ENCODE data around the gene MLXIP. TPM values are rescaled to one million over a fixed set of nuclear protein-coding genes. Genes with fewer than 3 reads are reported as not detected.

MLXIP gene
- total RNA-seq, 2 donors from 2014 or later, result 28.4 to 48.6 TPM

- no peak for ATAC-seq
- Mint-ChIP-seq H3K9me3 (no peaks in the 10 kb centered on the region), H3K36me3 (no peaks in the 10 kb centered on the region), H3K4me3 (no peak overlapping the region), H3K4me1 (ENCODE audit: low read depth in 2 of 2) (peaks cover 25 to 30% of the 10 kb centered on the region in 2 donors), H3K27ac (no peak overlapping the region), H3K27me3 (no peaks in the 10 kb centered on the region)
- no peak for DNase-seq (ENCODE audit: low spot score)
These were observed 12.4 kb downstream of the MLXIP start for GRCh38 chr12:122090759-122091515.

- DNase-seq (ENCODE audit: low spot score) (no peak), ATAC-seq (no peak)
- no peaks in the 10 kb centered on the region for H3K27me3 Mint-ChIP-seq
- no peak overlapping the region for H3K27ac Mint-ChIP-seq
- H3K4me1 Mint-ChIP-seq (ENCODE audit: low read depth in 2 of 2), result peaks cover 23 to 25% of the 10 kb centered on the region in 2 donors
- no peaks in the 10 kb centered on the region for H3K36me3 Mint-ChIP-seq
- H3K4me3 Mint-ChIP-seq, result no peak overlapping the region
- no peaks in the 10 kb centered on the region for H3K9me3 Mint-ChIP-seq
These were observed 14.7 kb downstream of the MLXIP start for GRCh38 chr12:122093098-122093883.

GRCh38 chr12:122094137-122094734 lies 15.7 kb downstream of the MLXIP start:
- no peak for DNase-seq (ENCODE audit: low spot score)
- no peaks in the 10 kb centered on the region for H3K9me3 Mint-ChIP-seq
- peaks cover 30 to 31% of the 10 kb centered on the region in 2 donors for H3K4me1 Mint-ChIP-seq (ENCODE audit: low read depth in 2 of 2)
- no peak overlapping the region for H3K27ac Mint-ChIP-seq
- peak in 1 of 2 donors; percentile 15 for ATAC-seq
- no peaks in the 10 kb centered on the region for H3K27me3 Mint-ChIP-seq
- no peak overlapping the region for H3K4me3 Mint-ChIP-seq
- no peaks in the 10 kb centered on the region for H3K36me3 Mint-ChIP-seq

- Mint-ChIP-seq H3K4me1 (ENCODE audit: low read depth in 2 of 2) (peaks cover 28 to 29% of the 10 kb centered on the region in 2 donors), H3K27me3 (no peaks in the 10 kb centered on the region), H3K9me3 (no peaks in the 10 kb centered on the region), H3K4me3 (no peak overlapping the region), H3K36me3 (no peaks in the 10 kb centered on the region), H3K27ac (no peak overlapping the region)
- DNase-seq (ENCODE audit: low spot score), result no peak
- ATAC-seq, result peak in 1 of 2 donors; percentile 8
These were observed 16.4 kb downstream of the MLXIP start for GRCh38 chr12:122094735-122095631.

GRCh38 chr12:122096014-122096413 lies 17.5 kb downstream of the MLXIP start:
- Mint-ChIP-seq H3K36me3 (no peaks in the 10 kb centered on the region), H3K9me3 (no peaks in the 10 kb centered on the region), H3K27me3 (no peaks in the 10 kb centered on the region), H3K27ac (no peak overlapping the region), H3K4me1 (ENCODE audit: low read depth in 2 of 2) (peaks cover 30 to 35% of the 10 kb centered on the region in 2 donors), H3K4me3 (no peak overlapping the region)
- DNase-seq (ENCODE audit: low spot score) (no peak), ATAC-seq (no peak)

- ATAC-seq (no peak), DNase-seq (ENCODE audit: low spot score) (no peak)
- H3K27ac Mint-ChIP-seq, result no peak overlapping the region
- H3K27me3 Mint-ChIP-seq, result no peaks in the 10 kb centered on the region
- H3K4me3 Mint-ChIP-seq, result no peak overlapping the region
- H3K9me3 Mint-ChIP-seq, result no peaks in the 10 kb centered on the region
- peaks cover 28 to 38% of the 10 kb centered on the region in 2 donors for H3K4me1 Mint-ChIP-seq (ENCODE audit: low read depth in 2 of 2)
- H3K36me3 Mint-ChIP-seq, result no peaks in the 10 kb centered on the region
These were observed 18.1 kb downstream of the MLXIP start for GRCh38 chr12:122096591-122097149.

GRCh38 chr12:122097584-122097926 lies 19.0 kb downstream of the MLXIP start:
- Mint-ChIP-seq H3K36me3 (no peaks in the 10 kb centered on the region), H3K4me3 (no peak overlapping the region), H3K27ac (peak overlapping the region; percentile 26), H3K27me3 (no peaks in the 10 kb centered on the region), H3K9me3 (no peaks in the 10 kb centered on the region), H3K4me1 (ENCODE audit: low read depth in 2 of 2) (peaks cover 29 to 40% of the 10 kb centered on the region in 2 donors)
- no peak for ATAC-seq
- no peak for DNase-seq (ENCODE audit: low spot score)

GRCh38 chr12:122097927-122098756 lies 19.6 kb downstream of the MLXIP start:
- Mint-ChIP-seq H3K36me3 (no peaks in the 10 kb centered on the region), H3K27ac (peak overlapping the region; percentile 26 to 48), H3K4me3 (no peak overlapping the region), H3K27me3 (no peaks in the 10 kb centered on the region), H3K4me1 (ENCODE audit: low read depth in 2 of 2) (peaks cover 31 to 42% of the 10 kb centered on the region in 2 donors), H3K9me3 (no peaks in the 10 kb centered on the region)
- ATAC-seq, result no peak
- DNase-seq (ENCODE audit: low spot score), result no peak

GRCh38 chr12:122099280-122099749 lies 20.8 kb downstream of the MLXIP start:
- no peaks in the 10 kb centered on the region for H3K36me3 Mint-ChIP-seq
- H3K4me1 Mint-ChIP-seq (ENCODE audit: low read depth in 2 of 2), result peaks cover 31 to 46% of the 10 kb centered on the region in 2 donors
- H3K4me3 Mint-ChIP-seq, result no peak overlapping the region
- no peaks in the 10 kb centered on the region for H3K9me3 Mint-ChIP-seq
- peak overlapping the region in 1 of 2 donors; percentile 18 for H3K27ac Mint-ChIP-seq
- DNase-seq (ENCODE audit: low spot score) (no peak), ATAC-seq (no peak)
- no peaks in the 10 kb centered on the region for H3K27me3 Mint-ChIP-seq

GRCh38 chr12:122099856-122100255 lies 21.3 kb downstream of the MLXIP start:
- peaks cover 33 to 48% of the 10 kb centered on the region in 2 donors for H3K4me1 Mint-ChIP-seq (ENCODE audit: low read depth in 2 of 2)
- DNase-seq (ENCODE audit: low spot score), result no peak
- H3K36me3 Mint-ChIP-seq, result no peaks in the 10 kb centered on the region
- no peaks in the 10 kb centered on the region for H3K9me3 Mint-ChIP-seq
- H3K27me3 Mint-ChIP-seq, result no peaks in the 10 kb centered on the region
- H3K27ac Mint-ChIP-seq, result peak overlapping the region in 1 of 2 donors; percentile 18
- no peak for ATAC-seq
- no peak overlapping the region for H3K4me3 Mint-ChIP-seq

- no peaks in the 10 kb centered on the region for H3K27me3 Mint-ChIP-seq
- no peaks in the 10 kb centered on the region for H3K9me3 Mint-ChIP-seq
- H3K4me1 Mint-ChIP-seq (ENCODE audit: low read depth in 2 of 2), result peaks cover 35 to 55% of the 10 kb centered on the region in 2 donors
- DNase-seq (ENCODE audit: low spot score) (no peak), ATAC-seq (no peak)
- no peak overlapping the region for H3K27ac Mint-ChIP-seq
- H3K36me3 Mint-ChIP-seq, result no peaks in the 10 kb centered on the region
- no peak overlapping the region for H3K4me3 Mint-ChIP-seq
These were observed 22.0 kb downstream of the MLXIP start for GRCh38 chr12:122100568-122100967.

GRCh38 chr12:122102331-122102730 lies 23.8 kb downstream of the MLXIP start:
- Mint-ChIP-seq H3K27ac (no peak overlapping the region), H3K4me3 (no peak overlapping the region), H3K36me3 (no peaks in the 10 kb centered on the region), H3K27me3 (no peaks in the 10 kb centered on the region), H3K4me1 (ENCODE audit: low read depth in 2 of 2) (peaks cover 42 to 58% of the 10 kb centered on the region in 2 donors), H3K9me3 (no peaks in the 10 kb centered on the region)
- DNase-seq (ENCODE audit: low spot score), result no peak
- ATAC-seq, result no peak
